Measurements from ENCODE around the gene KNCN.

Gene KNCN

DNA sequence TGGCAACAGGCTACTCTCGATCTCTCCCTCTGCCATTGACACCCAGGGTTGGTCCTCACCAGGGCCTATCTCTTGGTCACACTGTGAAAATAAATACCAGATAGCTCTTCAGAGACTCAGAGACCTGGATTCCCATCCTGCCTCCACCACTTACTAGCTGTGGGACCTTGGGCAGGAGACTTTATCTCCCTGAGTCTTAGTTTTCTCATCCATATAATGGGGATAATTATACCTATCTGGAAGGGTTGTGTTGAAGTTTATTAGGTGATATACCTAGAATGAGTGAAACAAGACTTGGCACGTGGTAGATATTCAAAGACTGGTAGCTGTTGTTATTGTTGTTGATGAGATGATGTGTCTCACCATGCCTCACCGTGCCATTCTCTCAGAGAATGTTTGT, 54.4 kb downstream of the KNCN start:
- DNase-seq, result no peak

GRCh38 chr1:46496505-46496904, 54.9 kb downstream of the KNCN start:
- DNase-seq, result no peak

GRCh38 chr1:46495778-46496177, 55.7 kb downstream of the KNCN start:
- DNase-seq, result no peak
